Activated CD8-positive, alpha-beta memory T cell treated with anti-CD3 and anti-CD28 coated beads, Interleukin-2, amount 50 U/mL, for 24 hours (primary cell): Measurements from ENCODE around the gene MT1HL1.

ENCODE experiments used
- DNase-seq: peaks from one replicate; pipeline ENCODE4 v3.0.0-alpha.2; 2020; ENCODE audit errors: extremely low read depth

Gene MT1HL1

DNA sequence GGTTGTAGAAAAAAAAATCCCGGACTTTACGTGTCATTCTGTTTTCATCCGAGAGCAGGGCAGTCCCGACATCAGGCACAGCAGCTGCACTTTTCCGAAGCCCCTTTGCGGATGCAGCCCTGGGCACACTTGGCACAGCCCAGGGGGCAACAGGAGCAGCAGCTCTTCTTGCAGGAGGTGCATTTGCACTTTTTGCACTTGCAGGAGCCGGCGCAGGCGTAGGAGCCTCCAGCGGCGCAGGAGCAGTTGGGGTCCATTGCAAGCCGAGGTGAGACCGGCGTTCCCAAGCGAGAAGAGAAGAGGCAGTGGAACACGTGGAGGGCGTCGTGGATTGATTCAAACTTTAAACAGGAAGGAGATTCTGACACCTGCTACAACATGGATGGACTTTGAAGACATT, at the start of gene MT1HL1:
Gene MT1HL1, minus strand, starts transcription at position 326 of the 400 bp plus-strand sequence. Its CDS starts 69 bp downstream, at position 257.
- no peak for DNase-seq

DNA sequence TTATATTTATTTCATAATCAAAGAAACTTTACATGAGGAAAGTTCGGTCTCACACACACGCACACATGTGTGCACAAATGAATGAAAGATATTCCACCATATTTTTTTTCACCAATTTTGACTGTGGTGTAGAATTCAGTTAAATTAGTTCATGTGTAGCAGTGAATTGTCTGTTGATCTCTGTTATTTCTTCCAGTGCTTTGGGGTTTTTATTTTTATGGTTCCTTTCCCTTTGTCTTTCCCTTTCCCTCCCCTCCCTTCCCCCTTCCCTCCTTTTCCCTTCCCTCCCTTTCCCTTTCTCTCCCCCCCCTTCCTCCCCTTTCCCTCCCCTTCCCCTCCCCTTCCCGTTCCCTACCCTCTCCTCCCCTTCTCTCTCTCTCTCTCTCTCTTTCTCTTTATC, 46.7 kb upstream of the MT1HL1 start:
- DNase-seq: no peak

DNA sequence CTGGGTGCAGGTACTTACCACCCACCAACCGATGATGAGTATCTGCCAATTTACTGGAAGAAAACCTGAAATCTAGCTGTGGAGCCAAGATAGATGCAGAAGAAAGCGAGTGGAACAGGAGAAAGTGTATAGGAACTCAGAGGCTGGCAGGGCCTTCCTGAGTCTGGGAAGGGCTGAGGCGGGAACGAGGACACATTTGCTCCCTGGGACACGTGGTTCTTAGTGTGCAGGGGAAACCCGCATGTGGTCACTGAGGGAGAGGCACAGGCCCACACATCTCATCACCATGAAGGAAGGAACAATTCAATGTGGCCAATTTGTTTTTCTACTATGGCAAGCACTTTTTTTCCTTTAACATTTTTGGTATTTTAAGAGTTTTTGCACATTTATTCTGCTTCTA, 45.9 kb upstream of the MT1HL1 start:
- no peak for DNase-seq

- no peak for DNase-seq
These were observed 44.6 kb upstream of the MT1HL1 start for GRCh38 chr1:237048803-237049202.

GRCh38 chr1:237045278-237046016, 41.2 kb upstream of the MT1HL1 start:
- no peak for DNase-seq

GRCh38 chr1:237043846-237044636, 39.8 kb upstream of the MT1HL1 start:
- no peak for DNase-seq

GRCh38 chr1:237042892-237043576, 38.8 kb upstream of the MT1HL1 start:
- no peak for DNase-seq

DNA sequence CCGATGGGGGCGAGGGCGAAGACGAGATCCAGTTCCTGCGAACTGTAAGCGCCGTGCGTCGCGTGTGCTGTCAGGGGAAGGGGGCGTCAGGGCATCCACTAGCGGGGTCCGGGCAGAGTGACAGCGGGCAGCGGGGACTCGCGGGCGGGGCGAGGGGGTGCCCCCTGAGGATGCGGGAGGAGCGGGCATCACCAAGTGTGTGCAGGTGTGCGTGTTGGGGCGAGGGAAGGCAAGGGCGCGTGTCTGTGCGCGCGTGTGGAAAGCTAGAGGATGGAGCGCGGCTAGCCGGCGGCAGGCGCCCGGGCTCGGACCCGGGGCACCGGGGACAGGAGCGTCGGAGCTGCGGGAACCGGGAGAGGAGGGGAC, 38.3 kb upstream of the MT1HL1 start:
- DNase-seq: no peak

DNA sequence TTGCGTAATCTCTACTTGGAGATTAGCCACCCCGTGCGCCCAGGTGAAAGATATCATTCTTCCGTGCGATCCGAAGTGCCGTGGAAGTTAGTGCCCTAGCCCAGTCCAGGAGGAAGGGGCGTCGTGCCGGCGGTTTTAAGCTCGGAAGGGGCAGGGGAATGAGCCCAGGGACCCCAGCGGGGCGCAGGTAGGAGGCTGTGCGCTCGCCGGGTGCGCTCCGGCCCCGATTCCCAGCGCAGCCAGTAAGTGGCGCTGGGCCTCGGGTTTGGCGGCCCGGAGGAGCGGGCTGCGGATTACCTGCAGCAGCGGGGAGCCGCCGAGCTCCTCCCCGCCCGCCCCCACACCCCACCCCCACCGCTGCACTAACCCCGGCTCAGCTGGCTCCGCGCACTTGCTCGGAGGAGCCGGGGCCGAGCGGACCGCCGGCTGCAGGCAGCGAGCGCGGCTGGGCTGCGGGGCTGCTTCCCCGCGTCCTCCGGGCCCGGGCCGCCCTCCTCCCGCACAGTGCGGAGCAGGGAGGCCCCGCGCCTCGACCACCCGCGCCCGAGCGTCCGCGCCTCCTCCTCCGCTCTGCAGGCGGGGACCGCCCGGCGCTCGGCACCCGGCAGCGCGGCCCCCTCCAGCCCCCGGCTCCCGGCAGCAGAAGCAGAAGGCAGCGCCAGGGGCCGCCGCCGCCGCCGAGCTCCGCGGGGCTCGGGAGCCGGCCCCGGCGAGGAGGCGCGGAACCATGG, 37.7 kb upstream of the MT1HL1 start, which contains the start of gene RYR2:
Gene RYR2, plus strand, starts transcription at position 390 of the 731 bp plus-strand sequence. Its CDS starts 338 bp downstream, at position 728.
- no peak for DNase-seq

- DNase-seq: no peak
These were observed 37.2 kb upstream of the MT1HL1 start for GRCh38 chr1:237041461-237041794.

- DNase-seq: no peak
These were observed 36.6 kb upstream of the MT1HL1 start for GRCh38 chr1:237040823-237041222.

DNA sequence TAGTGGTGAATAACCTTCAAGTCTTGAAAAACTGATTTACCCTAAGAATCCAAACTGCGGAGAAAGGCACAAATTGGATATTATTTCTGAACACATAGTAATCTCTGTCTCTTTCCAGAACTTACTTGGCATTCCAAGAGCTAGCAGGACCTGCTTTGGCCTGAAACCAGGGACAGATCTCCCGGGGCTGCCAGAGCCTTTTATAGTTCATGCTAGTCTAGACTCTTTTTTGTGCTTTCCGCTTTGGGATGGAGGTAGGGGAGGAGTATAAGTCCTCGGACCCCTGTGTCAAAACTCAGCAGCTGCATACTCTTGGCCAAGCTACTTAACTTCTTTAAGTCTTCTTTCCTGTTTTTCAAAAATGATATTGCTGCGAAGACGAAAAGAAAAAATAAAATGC, 34.0 kb upstream of the MT1HL1 start:
- DNase-seq: no peak

DNA sequence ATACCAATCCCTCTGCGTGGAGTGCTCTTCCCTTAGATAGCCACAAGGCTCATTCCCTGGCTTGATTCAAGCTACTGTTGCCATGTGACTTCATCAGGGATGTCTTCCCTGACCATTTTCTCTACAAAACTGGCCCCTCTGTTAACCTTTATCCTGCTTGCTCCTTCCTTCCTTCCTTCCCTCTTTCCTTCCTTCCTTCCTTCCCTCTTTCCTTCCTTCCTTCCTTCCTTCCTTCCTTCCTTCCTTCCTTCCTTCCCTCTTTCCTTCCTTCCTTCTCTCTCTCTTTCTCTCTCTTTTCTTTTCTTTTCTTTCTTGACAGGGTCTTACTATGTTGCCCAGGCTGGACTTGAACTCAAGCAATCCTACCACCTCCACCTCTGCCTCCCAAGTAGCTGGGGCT, 31.5 kb upstream of the MT1HL1 start:
- DNase-seq: no peak

DNA sequence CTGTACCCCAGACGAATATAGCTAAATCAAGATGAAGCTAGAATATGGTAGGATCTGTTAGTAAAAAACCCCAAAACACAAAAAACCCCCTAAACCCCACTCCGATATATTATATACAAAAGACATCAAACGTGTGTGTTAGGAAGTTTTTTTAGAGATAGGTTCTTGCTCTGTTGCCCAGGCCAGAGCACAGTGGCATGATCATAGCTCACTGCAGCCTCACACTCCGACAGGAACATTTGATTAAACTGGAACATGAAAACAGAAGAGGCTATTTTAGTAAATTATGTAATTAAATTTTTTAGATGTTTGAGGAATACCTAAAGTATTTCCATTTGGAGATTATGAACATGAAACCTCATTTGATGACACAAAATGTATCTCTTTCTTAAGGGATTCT, 29.6 kb upstream of the MT1HL1 start:
- no peak for DNase-seq

DNA sequence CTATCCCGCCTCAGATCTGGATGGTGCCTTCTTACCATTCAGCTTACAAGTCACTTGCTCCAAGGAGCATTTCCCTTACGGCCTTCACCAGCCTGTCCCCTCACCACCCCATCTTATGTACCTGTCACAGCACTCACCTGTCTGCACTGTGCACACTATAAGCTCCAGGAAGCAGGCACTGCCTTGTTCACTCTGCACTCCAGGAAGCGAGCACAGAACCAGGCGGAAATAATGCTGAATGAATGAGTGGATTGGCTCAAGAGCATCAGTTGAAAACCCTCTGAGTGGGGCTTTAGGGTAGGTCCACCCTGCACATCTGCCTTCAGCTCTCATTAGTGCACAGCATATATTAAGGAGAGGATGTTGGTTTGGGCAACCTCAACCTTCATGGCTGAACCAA, 28.8 kb upstream of the MT1HL1 start:
- DNase-seq: no peak

DNA sequence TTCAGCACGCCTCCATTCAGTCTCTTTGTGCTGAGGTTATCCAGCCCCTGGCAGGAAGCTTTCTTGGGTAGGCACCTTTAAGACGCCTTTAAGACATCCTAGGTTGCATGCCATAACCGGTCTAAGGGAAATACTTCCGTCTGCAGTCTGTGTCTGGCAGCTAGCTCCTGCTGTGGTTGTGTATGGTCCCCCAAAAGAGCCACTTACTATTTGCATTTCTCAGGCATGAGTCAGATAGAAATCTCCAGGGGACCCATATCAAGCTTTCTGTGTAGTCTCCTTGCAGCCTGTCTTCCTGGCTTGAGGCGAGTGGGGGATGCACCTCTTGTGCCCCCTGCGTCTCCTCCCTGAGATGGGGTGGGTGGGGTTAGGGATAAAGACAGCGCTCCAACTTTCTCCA, 27.8 kb upstream of the MT1HL1 start:
- DNase-seq: no peak

DNA sequence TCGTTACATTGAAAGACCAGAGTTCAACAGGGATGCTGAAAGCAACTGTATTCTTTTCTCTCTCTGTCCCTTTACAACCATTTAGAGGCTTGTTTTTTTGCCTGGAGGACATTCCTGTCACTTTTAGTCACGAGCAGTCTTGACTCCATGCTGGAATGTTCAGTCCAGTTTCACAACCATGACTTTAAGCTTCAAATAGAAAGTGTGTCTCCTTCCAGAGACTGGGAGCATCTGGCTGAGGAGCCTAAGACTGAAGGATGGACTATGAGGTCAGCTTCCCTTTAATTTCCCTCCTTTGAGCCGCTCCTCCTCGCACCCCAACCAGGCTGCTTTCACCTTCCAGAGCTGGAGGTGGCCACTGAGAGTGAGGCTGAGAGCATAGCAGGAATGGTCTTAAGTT, 27.2 kb upstream of the MT1HL1 start:
- no peak for DNase-seq

GRCh38 chr1:237029850-237030535, 25.8 kb upstream of the MT1HL1 start:
- DNase-seq: no peak

- no peak for DNase-seq
These were observed 25.0 kb upstream of the MT1HL1 start for GRCh38 chr1:237029240-237029639.

GRCh38 chr1:237025358-237026074, 21.3 kb upstream of the MT1HL1 start:
- no peak for DNase-seq

GRCh38 chr1:237018896-237019295, 14.7 kb upstream of the MT1HL1 start:
- DNase-seq: no peak
